Measurements from ENCODE around the gene TFF1.

The TFF1 gene

DNA sequence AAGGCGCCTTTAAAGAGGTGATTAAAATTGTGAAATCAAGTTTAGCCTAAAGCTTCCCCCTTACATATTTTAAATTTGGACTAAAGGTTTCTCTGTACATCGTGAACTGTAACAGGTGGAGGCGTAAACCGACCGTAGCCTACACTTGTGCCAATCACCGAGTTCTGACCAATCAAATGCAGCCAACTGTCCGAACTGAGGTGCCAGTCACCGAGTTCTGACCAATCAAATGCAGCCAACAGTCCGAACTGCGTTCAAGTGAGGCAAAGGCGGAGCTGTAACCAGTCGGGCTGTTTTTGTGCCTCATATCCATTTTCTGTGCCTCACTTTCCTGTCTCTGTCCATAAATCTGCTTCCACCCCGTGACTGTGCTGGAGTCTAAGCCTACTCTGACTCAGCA is 7.4 kb downstream of the TFF1 start:
- no peak for DNase-seq

DNA sequence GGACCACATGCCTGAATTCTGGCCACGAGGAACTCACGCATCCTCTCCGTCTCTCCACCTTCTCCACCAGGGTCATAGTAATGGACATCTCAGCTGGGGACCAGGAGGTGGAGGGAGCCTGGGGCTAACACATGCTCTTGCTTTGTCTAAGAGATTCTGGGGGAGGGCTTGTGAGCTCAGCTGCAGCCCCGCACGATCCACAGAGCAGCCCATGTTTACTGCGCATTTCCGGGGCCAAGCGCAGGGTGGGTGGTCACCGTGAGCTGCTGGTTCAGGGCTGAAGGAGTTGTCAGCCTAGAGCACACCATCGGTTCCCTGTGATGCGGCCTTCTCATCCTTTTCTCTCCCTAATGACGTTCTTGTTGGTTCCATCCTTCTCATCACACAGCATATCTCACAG is 8.1 kb downstream of the TFF1 start:
- DNase-seq, result no peak

DNA sequence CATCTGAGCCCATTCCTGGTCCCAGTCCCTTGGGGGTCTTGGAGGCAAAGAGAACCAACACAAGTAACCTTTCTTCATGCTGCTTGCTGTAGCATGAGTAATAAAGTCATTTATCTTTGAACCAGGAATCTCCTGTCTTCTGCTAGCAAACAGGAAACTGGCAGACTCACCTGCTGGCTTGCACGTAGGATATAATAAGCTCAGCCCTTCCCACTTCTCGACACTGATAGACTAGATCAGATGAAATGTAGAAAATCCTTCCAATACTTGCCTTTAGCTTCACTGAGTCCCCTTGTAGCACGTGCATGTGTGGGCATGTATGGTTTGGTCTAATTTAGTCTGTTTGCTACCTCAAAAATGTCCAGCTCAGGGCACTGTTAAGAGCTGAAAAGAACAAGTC is 9.0 kb downstream of the TFF1 start:
- DNase-seq, result no peak

DNA sequence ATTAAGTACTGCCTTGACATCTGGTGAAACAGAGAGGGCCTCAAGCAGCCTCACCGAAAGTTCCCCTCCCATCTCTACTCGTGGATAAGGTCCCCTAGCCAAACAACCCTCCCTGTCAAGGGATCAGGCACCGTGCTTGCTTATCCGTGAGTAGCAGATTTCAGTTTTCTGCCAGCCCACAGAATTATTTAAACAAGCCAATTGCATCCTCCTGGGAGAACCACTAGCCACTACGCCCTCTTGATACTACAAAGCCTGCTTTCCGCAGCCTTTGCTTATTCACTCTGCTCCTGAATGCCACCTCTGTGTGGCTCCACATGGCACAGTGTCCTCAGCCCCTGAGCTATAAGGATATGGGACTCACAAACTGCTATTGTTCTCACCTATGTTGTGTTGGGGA is 9.7 kb downstream of the TFF1 start:
- no peak for DNase-seq

DNA sequence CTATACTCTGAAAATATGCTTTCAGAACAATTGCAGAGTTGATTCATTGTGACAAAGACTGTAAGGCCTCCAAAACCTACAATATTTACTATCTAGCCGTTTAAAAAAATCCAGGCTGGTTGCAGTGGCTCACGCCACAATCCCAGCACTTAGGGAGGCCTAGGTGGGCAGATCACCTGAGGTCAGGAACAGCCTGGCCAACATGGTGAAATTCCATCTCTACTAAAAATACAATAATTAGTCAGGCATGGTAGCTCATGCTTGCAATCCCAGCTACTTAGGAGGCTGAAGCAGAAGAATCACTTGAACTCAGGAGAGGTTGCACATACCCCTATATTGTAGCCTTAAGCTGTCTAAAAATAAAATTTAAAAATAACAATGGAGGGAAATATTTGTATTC is 10.3 kb downstream of the TFF1 start:
- DNase-seq, result no peak

DNA sequence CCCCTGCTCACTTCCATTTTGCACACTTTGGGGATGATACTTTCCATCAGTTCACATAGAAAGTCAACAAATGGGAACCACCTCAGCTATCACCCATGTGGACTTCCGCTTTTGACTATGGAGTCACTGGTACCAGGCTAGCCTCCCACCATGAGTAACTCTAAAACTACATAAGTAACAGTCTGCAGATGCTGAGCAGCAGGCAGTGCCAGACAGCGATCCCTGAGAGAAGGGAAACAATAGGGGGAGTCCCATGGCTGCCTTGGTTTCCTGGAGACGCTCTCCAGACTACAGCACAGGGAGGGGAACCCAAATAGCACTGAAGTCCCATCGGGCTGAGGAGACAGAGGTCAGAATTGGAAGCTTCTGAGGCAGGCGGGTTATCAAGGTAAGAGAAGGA is 12.7 kb downstream of the TFF1 start:
- DNase-seq, result no peak

DNA sequence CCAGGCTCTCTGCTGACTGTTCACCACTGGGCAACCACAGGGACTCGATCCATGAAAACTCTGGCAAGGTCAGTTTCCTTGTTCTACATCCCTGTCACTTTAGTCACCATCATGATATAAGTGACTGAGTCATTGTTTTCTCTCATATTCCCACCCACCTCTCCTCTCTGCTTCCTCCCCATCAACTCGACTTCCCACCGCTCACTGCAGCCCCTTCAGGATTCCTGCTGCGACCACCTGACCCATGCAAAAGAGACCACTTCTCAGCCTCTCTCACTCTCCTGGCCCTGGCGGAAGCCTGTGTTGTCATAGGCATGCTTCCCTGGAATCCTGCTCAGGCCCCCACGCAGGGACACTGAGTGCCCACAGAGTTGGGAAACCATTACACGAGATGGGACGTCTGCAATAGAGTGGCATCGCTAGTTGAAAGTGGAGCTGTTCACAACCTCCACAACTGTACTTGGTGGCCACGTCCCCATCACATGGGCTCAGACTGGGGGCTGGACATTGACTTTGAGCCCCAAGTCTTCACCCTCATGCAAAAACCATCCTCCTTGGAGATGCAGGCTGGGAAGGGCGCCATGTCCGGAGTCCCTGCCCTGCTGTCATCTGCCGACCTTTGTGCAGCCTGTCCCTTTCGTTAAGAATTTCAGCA is 13.8 kb downstream of the TFF1 start:
- DNase-seq, result no peak

DNA sequence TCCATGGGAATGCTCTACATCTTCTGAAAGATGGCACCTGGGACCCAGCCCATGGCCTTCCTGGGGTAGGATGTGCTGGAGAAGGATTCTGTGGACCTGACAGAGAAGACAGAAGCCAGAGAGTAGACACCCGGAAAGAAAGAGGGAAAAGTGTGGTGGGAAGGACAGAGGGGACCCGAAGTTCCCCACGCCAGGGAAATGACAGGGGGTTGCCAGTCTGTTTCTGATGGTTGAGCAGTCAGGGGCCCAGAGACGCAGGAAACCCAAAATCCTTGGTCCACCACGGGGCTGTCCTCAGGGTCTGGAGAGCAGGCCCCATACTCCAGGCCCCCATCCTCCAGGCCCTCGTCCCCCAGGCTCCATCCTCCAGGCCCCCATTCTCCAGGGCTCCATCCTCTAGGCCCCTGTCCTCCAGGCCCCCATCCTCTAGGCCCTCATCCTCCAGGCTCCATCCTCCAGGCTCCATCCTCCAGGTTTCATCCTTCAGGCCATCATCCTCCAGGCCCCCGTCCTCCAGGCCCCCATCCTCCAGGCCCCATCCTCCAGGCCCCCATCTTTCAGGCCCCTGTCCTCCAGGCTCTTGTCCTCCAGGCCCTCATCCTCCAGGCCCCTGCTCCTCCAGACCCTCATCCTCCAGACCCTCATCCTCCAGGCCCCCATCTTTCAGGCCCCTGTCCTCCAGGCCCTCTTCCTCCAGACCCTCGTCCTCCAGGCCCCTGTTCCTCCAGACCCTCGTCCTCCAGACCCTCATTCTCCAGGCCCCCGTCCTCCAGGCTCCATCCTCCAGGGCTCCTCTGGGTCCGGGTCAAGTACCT is 14.5 kb downstream of the TFF1 start:
- no peak for DNase-seq

DNA sequence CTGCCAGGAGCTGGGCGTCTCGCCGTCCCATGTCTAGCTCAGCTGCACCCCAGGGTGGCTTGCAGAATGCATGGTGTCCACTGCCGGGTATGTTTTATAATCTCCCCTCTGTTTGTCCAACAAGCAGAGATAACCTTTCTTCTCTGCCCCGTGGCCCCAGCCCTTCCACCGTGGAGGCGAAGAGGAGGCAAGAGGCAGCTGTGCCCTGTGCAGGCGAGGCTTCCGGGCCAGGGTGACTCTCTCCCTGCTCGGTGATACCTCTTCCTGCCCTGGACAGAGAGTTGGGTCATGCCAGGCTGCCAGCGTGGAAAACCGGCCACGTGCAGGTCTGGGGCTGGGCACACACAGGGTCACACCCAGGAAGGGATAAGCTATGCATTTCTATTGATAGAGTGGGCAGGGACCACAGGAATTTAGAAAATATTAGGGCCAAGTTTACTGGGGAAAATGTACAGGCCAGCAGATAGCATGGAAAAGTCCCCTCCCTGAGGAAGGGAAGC is 15.4 kb downstream of the TFF1 start, which contains the start of gene TFF2:
Gene TFF2, minus strand, starts transcription at position 68 of the 500 bp plus-strand sequence. Its CDS starts 37 bp downstream, at position 31.
- DNase-seq, result no peak

DNA sequence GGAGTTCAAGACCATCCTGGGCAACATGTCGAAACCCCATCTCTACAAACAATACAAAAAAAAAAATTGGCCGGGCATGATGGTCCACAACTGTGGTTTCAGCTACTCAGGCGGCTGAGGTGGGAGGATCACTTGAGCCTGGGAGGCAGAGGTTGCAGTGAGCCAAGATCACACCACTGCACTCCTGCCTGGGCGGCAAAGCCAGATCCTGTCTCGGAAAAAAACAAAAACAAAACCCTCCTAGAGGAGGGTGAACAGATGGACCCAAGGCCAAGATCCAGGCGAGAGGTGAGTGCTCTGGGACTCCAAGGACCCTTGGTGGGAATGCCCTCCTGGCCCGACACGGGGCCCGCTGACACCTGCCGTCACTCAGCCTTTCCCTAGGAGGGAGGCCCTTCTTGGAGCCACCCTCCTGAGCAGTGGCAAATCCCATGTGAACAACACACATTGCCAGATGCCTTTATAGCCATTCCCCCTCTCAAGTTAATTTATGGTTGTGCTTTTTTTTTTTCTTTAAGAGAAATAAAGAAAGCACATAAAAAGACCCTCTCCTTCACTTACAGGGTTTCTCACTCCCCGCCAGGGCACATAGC is 15.9 kb downstream of the TFF1 start:
- no peak for DNase-seq

DNA sequence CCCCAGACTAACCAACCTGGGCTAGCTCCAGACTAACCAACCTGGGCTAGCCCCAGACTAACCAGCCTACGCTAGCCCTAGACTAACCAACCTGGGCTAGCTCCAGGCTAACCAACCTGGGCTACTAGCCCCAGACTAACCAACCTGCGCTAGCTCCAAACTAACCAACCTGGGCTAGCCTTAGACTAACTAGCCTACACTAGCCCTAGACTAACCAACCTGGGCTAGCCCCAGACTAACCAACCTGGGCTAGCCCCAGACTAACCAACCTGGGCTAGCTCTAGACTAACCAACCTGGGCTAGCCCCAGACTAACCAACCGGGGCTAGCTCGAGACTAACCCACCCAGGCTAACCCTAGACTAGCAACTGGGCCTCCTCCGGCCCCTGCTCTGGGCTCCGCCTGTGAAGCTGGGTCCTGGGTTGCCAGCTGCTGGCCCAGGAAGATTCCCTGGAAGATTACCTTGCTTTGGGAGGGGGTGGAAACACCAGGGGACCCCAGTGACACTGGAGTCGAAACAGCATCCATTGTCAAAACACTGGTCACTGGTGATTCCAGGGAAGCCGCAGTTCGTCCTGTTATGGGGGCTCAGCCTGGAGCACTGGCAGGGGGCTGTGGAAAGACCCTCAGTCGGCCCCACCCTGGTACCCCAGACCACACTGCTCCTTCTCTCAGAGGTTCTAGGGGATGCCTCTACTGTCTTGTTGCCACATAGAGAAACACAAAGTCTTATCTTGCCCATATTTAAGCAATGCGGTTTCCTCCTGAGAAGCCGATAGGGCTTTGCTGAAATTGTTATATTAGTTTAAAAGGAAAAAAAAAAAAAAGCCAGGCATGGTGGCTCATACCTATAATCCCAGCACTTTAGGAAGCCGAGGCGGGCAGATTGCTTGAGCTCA is 16.7 kb downstream of the TFF1 start:
- no peak for DNase-seq

DNA sequence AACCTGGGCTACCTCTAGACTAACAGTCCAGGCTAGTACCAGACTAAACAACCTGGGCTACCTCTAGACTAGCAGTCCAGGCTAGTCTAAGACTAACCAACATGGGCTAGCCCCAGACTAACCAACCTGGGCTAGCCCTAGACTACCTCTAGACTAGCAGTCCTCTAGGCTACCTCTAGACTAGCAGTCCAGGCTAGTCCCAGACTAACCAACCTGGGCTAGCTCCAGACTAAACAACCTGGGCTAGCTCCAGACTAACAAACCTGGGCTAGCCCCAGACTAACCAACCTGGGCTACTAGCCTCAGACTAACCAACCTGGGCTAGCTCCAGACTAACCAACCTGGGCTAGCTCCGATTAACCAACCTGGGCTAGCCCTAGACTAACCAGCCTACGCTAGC is 17.6 kb downstream of the TFF1 start:
- DNase-seq, result no peak

DNA sequence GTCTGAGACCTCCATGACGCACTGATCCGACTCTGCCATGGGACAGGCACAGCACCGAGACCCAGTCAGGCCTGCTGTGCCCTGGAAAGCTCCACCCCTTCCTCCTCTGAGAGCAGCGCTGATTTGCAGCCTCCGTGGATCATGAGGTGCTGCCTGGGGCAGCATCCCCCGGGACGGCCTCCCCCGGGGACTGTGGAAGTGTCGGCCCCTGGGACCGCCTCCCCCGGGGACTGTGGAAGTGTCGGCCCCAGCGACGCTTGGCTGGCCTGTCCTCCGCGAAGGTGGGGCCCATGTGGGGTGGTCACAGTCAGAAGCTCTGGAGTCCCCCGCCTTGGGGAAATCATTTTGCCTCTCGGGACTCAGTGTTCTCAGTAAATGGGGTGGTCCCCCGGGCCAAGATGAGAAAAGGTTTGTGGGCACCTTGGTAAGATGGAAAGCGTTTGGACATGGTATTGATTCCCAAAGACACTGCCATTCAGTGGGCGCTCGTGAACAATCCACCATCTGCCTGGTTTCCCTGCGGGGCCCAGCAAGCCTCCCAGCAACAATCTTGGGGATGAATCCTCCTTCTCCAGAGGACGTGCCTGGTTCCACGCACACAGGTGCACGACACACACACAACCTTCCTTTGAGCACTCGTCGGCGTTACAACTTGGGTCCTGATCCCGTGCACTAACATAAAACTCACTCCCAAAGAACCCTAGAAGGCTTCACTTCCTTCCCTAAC is 18.6 kb downstream of the TFF1 start:
- no peak for DNase-seq

DNA sequence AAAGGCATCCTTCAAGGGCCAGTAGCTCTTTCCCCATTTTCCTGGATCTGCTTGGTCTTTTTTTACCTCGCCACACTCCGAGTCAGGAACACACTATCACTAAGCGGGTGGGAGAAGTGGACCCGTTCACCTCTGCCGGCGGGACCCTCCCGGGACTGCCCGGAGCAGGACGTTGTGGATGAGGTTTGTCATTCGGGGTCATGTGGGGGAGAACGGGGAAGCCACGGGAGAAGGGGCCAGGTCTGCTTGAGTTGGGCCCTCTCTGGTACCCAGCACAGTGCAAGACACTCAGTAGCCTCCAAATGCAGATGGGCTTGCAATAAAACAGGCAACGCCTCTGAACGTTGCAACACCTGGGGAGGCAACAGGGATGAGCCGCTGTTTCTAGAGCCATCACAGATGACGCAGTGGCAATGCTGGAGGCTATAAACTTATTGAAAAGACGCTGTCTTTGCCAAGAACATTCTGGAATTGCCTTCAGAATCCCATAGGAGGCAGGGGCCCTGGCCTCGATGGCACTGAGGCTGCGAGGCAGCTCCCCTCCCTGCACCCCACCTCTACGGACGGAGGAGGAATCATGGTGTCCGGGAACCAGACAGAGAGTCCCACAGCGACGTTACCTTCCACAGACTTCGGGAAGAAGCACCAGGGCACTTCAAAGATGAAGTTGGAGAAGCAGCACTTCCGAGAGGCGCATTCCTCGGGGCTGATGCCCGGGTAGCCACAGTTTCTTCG is 19.3 kb downstream of the TFF1 start:
- no peak for DNase-seq

DNA sequence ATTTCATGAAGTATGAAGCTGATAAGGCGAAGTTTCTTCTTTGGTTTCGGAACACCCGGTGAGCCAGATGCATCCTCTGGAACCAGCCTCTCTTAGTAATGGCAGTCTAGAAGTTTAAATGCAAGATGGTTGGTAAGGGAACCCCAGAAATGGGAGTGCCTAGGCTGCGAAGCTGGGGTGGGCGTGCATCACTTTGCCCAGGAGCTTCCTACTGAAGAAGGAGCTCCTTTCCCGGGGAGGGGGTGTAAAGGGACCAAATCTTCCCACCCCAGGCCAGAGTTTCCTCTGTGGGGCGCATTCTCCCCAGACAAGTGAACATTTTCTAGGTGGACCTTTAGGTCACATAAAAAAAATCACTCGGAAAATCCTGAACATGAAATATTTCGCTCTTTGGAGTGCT is 19.9 kb downstream of the TFF1 start:
- DNase-seq, result no peak

DNA sequence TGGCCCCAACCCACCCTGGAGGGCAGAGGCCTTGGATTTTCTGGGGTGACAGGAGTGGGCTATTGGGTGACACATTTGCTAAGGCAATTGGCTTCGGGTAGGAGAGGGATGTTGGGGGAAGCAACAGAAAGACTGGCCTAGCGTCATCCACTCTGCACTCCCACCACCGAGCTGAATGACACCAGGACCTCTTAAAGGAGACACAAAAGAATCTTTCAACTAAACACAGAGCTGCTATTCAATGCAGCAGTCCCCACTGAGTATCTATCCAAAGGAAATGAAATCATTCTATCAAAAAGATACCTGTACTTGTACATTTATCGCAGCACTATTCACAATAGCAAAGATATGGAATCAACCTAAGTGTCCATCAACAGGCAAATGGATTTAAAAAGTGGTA is 21.7 kb downstream of the TFF1 start:
- no peak for DNase-seq

DNA sequence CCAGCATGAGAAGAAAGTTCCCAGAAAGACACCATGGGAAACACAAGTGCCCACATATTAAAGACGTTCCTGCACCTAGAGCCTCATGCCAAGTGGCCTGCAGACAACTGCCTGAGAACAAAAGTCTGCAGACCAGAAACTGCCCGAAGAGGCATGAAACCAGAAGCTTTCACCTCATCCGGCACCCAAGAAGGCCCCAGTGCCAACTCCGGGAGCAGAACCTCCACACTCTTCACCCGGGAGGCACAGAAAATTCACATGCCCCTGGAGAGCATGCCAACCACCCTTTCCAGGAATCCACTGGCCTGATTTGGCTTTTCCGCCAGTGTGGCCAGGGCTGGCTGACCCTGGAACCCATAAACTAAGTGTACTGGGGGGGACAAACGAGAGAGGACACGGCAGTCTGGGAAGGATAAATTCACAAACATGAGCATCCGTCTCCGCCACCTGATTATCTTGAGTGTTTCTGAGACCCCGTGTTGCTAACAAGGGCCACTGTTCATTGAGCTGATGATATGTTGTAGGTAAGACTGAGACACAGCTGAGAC is 22.3 kb downstream of the TFF1 start:
- no peak for DNase-seq

DNA sequence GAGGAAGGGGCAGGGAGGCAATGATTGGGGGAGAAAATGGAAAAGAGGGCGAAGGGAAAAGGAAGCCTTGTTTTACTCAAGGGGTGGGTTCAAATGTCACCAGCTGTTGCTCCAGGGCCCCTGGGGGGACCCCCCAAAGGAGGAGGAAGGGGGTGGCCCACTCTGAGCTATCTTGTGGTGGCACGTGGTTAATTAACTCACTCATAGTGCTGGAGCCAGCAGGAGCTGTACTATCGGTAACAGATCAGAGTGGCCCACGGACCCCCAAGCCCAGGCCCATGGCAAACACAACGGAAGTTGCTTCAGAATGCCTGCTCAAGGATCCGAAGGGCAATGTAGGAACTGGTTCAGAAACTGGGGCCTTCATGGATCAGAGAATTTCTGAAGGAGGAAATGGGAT is 22.8 kb downstream of the TFF1 start:
- DNase-seq, result no peak

DNA sequence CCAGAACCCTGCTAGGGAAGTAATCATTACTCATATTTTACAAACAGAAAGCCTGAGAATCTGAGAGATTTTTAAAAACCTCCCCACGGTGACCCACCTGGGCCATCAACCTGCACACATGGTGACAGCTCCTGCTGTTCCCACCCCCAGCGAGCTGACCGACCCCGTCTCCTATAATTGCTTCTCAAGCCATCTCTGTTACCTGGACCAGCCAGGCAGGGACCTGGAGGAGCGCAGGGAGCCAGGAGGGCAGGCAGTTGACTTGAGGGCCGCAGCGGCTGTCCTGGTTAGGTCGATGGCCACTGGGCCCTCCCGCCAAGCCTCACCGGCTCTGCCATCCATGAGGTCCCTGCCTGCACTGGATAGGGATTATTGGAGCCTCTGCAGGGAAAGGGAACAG is 23.2 kb downstream of the TFF1 start:
- no peak for DNase-seq

DNA sequence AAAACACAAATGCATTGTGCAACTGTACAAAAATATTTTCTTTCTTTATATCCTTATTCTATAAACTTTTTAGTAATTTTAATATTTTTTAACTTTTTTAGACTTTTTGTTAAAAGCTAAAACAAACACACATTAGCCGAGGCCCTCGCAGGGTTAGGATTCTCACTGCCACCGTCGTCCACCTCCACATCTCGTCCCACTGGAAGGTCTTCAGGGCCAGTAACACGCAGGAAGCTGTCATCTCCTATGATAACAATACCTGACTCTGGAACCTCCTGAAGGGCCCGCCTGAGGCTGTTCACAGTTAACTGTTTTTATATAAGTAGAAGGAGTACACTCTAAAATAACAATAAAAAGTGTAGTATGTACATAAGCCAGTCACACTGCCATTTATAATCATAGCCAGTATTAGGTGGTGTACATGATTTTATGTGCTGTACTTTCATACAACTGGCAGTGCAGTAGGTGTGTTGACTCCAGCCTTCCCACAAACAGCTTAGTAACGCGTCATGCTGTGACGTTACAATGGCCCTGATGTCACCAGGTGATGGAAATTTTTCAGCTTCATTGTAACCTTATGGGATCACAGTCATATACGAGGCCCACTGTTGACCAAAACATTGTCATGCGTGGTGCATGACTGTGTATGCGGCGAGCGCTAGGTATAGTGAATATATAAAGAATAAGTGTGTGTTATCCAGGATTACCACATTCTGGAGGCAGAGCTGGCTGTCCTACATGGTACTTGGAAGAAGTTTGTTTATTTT is 24.4 kb downstream of the TFF1 start:
- DNase-seq, result peak in 1 of 2 experiments; percentile 36

Measured in NCI-H2081 (cell line).